Measurements from ENCODE around the gene AFF3.

Gene AFF3

DNA sequence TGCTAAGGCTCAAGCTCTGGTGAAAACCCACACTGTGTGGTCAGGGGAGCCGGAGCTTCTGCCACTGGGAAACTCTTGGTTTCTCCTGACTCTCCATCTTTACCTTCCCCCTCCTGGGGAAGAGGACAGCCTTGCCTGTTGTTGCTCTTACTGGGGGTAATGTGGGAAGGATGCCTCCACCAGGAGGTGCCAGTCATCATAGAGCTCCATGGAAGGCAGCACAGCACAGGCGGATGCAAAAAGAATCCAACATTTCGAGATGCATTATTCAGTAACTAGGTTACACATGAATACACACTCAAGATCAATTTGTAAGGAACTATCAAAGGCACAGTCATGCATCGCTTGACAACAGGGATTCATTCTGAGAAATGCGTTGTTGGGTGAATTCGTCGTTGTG lies 322.6 kb downstream of the AFF3 start:
- Histone ChIP-seq H3K4me1 (ENCODE audit: control insufficient read depth, low read length) (peaks cover 13% of the 10 kb centered on the region), H3K36me3 (ENCODE audit: control insufficient read depth, low read length) (peaks cover 17% of the 10 kb centered on the region), H4K20me1 (ENCODE audit: control insufficient read depth, insufficient read depth, low read depth, low read length) (no peaks in the 10 kb centered on the region), H3K27me3 (ENCODE audit: control insufficient read depth, low read length) (no peaks in the 10 kb centered on the region), H3K9me3 (ENCODE audit: control insufficient read depth, insufficient read depth, low read length) (no peaks in the 10 kb centered on the region), H3K9me2 (replicated peaks; ENCODE audit: control insufficient read depth, low read length) (no peaks in the 10 kb centered on the region), H3K4me2 (ENCODE audit: low read length) (no peak overlapping the region), H3K27ac (ENCODE audit: low read depth, low read length) (no peak overlapping the region), H3K79me2 (ENCODE audit: control insufficient read depth, low read length) (no peaks in the 10 kb centered on the region), H3K4me3 (ENCODE audit: low read length) (no peak overlapping the region), H3F3A (ENCODE audit: control insufficient read depth, insufficient read depth) (0 out of 2 replicates have a peak, but pooled peaks cover 2% of the 10 kb centered on the region)
- TF ChIP-seq EZH2phosphoT487 (IDR thresholded peaks at IDR 0.05; ENCODE audit: borderline replicate concordance, low read length) = no peak
- no peak for TF ChIP-seq CTCF (IDR thresholded peaks at IDR 0.05; ENCODE audit: low read depth, low read length, poor library complexity, severe bottlenecking)

DNA sequence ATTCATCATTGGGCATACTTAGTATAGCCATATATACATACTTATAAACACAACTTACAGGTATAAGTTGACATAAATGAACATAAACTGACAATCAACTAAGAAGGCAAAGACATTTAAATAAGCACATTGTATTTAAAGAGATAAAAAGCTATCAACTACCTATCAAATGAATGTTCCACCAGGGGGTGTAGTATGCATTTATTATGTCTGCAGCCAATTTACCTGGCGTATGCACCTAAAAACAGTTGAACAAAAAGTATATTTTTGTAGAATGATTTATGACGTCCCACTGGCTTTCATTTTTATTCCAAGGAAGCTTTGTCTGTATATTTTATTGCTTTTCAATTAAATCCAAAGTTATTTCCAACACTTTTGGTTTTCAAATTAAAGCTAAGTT lies 323.5 kb downstream of the AFF3 start:
- Histone ChIP-seq H3K36me3 (ENCODE audit: control insufficient read depth, low read length) (peaks cover 17% of the 10 kb centered on the region), H4K20me1 (ENCODE audit: control insufficient read depth, insufficient read depth, low read depth, low read length) (no peaks in the 10 kb centered on the region), H3K79me2 (ENCODE audit: control insufficient read depth, low read length) (no peaks in the 10 kb centered on the region), H3K9me2 (replicated peaks; ENCODE audit: control insufficient read depth, low read length) (no peaks in the 10 kb centered on the region), H3K4me1 (ENCODE audit: control insufficient read depth, low read length) (peaks cover 13% of the 10 kb centered on the region), H3F3A (ENCODE audit: control insufficient read depth, insufficient read depth) (0 out of 2 replicates have a peak, but pooled peaks cover 2% of the 10 kb centered on the region), H3K9me3 (ENCODE audit: control insufficient read depth, insufficient read depth, low read length) (no peaks in the 10 kb centered on the region), H3K4me2 (ENCODE audit: low read length) (no peak overlapping the region), H3K27me3 (ENCODE audit: control insufficient read depth, low read length) (no peaks in the 10 kb centered on the region), H3K4me3 (ENCODE audit: low read length) (no peak overlapping the region), H3K27ac (ENCODE audit: low read depth, low read length) (no peak overlapping the region)
- TF ChIP-seq EZH2phosphoT487 (IDR thresholded peaks at IDR 0.05; ENCODE audit: borderline replicate concordance, low read length) = no peak
- TF ChIP-seq CTCF (IDR thresholded peaks at IDR 0.05; ENCODE audit: low read depth, low read length, poor library complexity, severe bottlenecking) = peak; percentile 54

GRCh38 chr2:99816908-99817307 lies 325.5 kb downstream of the AFF3 start:
- TF ChIP-seq EZH2phosphoT487 (IDR thresholded peaks at IDR 0.05; ENCODE audit: borderline replicate concordance, low read length) (no peak), CTCF (IDR thresholded peaks at IDR 0.05; ENCODE audit: low read depth, low read length, poor library complexity, severe bottlenecking) (no peak)
- Histone ChIP-seq H3K36me3 (ENCODE audit: control insufficient read depth, low read length) (peaks cover 13% of the 10 kb centered on the region), H3K4me1 (ENCODE audit: control insufficient read depth, low read length) (peaks cover 18% of the 10 kb centered on the region), H3K9me3 (ENCODE audit: control insufficient read depth, insufficient read depth, low read length) (no peaks in the 10 kb centered on the region), H3K4me2 (ENCODE audit: low read length) (no peak overlapping the region), H3K4me3 (ENCODE audit: low read length) (no peak overlapping the region), H3K79me2 (ENCODE audit: control insufficient read depth, low read length) (no peaks in the 10 kb centered on the region), H3F3A (ENCODE audit: control insufficient read depth, insufficient read depth) (0 out of 2 replicates have a peak, but pooled peaks cover 2% of the 10 kb centered on the region), H3K27me3 (ENCODE audit: control insufficient read depth, low read length) (no peaks in the 10 kb centered on the region), H3K27ac (ENCODE audit: low read depth, low read length) (no peak overlapping the region), H4K20me1 (ENCODE audit: control insufficient read depth, insufficient read depth, low read depth, low read length) (no peaks in the 10 kb centered on the region), H3K9me2 (replicated peaks; ENCODE audit: control insufficient read depth, low read length) (no peaks in the 10 kb centered on the region)
